ENCODE results near the gene DPP6. TPM values are rescaled to one million over a fixed set of nuclear protein-coding genes. Genes with fewer than 3 reads are reported as not detected.

DPP6 gene
- total RNA-seq, 4 donors from 2014 or later, result 0.30 to 11.8 (median 10.7) TPM

DNA sequence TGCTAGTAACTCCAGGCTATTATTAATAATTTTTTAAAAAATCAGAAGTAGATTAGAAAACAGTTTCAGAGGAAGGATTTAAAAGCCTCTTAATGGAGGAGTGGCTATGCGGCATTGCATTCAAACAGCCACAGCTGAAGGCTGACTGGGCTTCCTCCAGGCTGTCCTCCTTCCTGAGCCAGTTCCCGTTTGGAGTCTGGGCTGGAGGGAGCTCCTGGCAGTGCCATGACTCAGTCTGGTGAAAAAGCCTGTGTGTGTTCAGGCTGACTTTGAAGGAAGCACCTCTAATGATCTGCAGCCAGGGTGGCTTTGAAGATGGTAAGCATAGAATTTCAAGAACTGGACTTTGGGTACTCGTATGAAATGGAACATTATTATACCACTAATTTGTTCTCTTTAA, 134.6 kb downstream of the DPP6 start:
- Histone ChIP-seq H3K27ac (no peak overlapping the region), H3K27me3 (peaks cover 4% of the 10 kb centered on the region), H3K4me1 (no peaks in the 10 kb centered on the region), H3K36me3 (no peaks in the 10 kb centered on the region), H3K9me3 (no peaks in the 10 kb centered on the region), H3K4me3 (no peak overlapping the region)
- TF ChIP-seq, protein P1, sequence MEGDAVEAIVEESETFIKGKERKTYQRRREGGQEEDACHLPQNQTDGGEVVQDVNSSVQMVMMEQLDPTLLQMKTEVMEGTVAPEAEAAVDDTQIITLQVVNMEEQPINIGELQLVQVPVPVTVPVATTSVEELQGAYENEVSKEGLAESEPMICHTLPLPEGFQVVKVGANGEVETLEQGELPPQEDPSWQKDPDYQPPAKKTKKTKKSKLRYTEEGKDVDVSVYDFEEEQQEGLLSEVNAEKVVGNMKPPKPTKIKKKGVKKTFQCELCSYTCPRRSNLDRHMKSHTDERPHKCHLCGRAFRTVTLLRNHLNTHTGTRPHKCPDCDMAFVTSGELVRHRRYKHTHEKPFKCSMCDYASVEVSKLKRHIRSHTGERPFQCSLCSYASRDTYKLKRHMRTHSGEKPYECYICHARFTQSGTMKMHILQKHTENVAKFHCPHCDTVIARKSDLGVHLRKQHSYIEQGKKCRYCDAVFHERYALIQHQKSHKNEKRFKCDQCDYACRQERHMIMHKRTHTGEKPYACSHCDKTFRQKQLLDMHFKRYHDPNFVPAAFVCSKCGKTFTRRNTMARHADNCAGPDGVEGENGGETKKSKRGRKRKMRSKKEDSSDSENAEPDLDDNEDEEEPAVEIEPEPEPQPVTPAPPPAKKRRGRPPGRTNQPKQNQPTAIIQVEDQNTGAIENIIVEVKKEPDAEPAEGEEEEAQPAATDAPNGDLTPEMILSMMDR (IDR thresholded peaks at IDR 0.05), result no peak
- TF ChIP-seq POLR2A (IDR thresholded peaks at IDR 0.05) (no peak), POLR2AphosphoS5 (IDR thresholded peaks at IDR 0.05) (no peak), EP300 (IDR thresholded peaks at IDR 0.05) (no peak)
- DNase-seq (ENCODE audit: low spot score in 2 of 2), result no peak
- 70% methylated on average over 3 of the region's 3 CpGs for WGBS

DNA sequence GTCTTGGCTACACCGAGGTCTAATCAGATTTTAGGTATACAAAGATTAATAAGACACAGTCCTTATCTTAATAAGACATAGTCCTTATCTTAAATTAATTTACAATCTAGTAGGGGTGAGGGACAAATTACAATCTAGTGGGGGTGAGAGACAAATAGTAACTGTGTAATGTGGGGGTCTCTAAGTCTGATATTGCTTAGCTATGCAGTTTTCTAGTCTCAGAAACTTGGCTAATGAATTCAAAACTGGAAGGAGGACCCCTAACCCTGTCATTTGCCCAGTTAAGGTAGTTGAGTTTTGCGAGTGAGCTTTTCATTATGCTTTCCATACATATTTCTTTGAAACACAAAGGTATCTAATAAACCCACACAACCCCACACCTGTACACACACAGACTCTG, 136.1 kb downstream of the DPP6 start:
- H3K27ac ChIP-seq, result no peak overlapping the region
- no peaks in the 10 kb centered on the region for H3K9me3 ChIP-seq
- no peaks in the 10 kb centered on the region for H3K36me3 ChIP-seq
- H3K4me3 ChIP-seq, result no peak overlapping the region
- no peaks in the 10 kb centered on the region for H3K4me1 ChIP-seq
- 89% methylated on average over 2 of the region's 2 CpGs for WGBS
- DNase-seq (ENCODE audit: low spot score in 2 of 2), result no peak
- TF ChIP-seq EP300 (IDR thresholded peaks at IDR 0.05), result no peak
- no peak for TF ChIP-seq POLR2A (IDR thresholded peaks at IDR 0.05)
- TF ChIP-seq, protein P1 (IDR thresholded peaks at IDR 0.05), result no peak
- H3K27me3 ChIP-seq, result peaks cover 4% of the 10 kb centered on the region

DNA sequence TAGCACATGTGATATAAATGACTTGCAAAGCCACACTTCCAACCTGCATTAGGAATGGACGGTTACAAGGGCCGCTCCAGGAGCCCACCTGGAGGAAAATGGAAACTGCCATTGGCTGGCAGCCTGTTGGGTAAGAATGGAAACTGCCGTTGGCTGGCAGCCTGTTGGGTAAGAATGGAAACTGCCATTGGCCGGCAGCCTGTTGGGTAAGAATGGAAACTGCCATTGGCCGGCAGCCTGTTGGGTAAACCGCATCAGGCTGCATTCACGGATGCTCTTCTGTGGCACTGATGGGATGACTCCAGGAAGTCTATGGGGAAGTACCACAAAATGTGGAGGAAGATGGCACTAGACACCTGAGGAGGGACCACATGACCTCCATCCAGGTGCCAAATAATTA, 143.1 kb downstream of the DPP6 start:
- Histone ChIP-seq H3K36me3 (no peaks in the 10 kb centered on the region), H3K27me3 (no peaks in the 10 kb centered on the region), H3K27ac (no peak overlapping the region), H3K4me1 (no peaks in the 10 kb centered on the region), H3K4me3 (no peak overlapping the region), H3K9me3 (no peaks in the 10 kb centered on the region)
- 91% methylated on average over 7 of the region's 7 CpGs for WGBS
- TF ChIP-seq POLR2AphosphoS5 (IDR thresholded peaks at IDR 0.05) (no peak), EP300 (IDR thresholded peaks at IDR 0.05) (no peak), POLR2A (IDR thresholded peaks at IDR 0.05) (no peak)
- TF ChIP-seq, protein P1 (IDR thresholded peaks at IDR 0.05), result no peak
- DNase-seq (ENCODE audit: low spot score in 2 of 2), result no peak

DNA sequence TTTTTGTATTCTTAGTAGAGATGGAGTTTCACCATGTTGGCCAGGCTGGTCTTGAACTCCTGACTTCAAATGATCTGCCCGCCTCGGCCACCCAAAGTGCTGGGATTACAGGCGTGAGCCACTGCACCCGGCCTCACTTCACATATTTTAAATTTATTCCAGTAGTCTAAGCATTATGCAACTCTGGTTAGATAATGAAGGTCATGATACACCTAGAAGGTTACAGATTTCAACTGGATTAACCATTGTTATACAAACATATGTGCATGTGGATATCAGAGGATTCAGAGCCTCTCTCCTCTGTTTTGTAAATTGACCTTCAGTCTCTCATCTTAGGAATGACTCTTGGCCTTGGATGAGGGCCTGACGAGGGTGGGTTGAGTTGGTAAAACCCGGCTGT, 146.3 kb downstream of the DPP6 start:
- no peak for DNase-seq (ENCODE audit: low spot score in 2 of 2)
- TF ChIP-seq, protein P1 (IDR thresholded peaks at IDR 0.05), result no peak
- no peak for TF ChIP-seq POLR2A (IDR thresholded peaks at IDR 0.05)
- TF ChIP-seq POLR2AphosphoS5 (IDR thresholded peaks at IDR 0.05), result no peak
- no peak for TF ChIP-seq EP300 (IDR thresholded peaks at IDR 0.05)
- no peaks in the 10 kb centered on the region for H3K27me3 ChIP-seq
- no peaks in the 10 kb centered on the region for H3K36me3 ChIP-seq
- no peak overlapping the region for H3K27ac ChIP-seq
- H3K4me3 ChIP-seq, result no peak overlapping the region
- no peaks in the 10 kb centered on the region for H3K9me3 ChIP-seq
- WGBS, result 83% methylated on average over 6 of the region's 6 CpGs
- H3K4me1 ChIP-seq, result no peaks in the 10 kb centered on the region

DNA sequence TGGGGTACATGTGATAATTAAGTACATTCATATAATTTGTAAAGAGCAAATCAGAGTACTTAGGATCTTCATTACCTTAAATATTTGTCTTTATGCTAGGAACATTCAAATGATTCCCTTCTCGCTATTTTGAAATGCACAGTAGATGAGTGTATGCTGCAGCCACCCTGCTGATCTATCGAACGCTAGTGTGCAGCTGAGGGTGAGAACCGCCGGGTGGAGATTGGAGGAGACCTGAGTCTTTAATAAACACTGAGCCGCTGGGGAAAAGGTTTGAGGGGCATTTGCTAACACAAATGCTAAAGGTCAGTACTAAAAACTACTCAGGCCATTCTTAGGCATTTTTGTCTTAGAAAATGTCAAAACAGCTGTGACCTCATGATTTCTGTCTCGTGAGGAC, 148.0 kb downstream of the DPP6 start:
- WGBS, result 64% methylated on average over 7 of the region's 7 CpGs
- no peaks in the 10 kb centered on the region for H3K4me1 ChIP-seq
- TF ChIP-seq EP300 (IDR thresholded peaks at IDR 0.05) (no peak), POLR2AphosphoS5 (IDR thresholded peaks at IDR 0.05) (no peak), POLR2A (IDR thresholded peaks at IDR 0.05) (no peak)
- TF ChIP-seq, protein P1 (IDR thresholded peaks at IDR 0.05), result no peak
- no peaks in the 10 kb centered on the region for H3K27me3 ChIP-seq
- H3K9me3 ChIP-seq, result no peaks in the 10 kb centered on the region
- no peak overlapping the region for H3K4me3 ChIP-seq
- DNase-seq (ENCODE audit: low spot score in 2 of 2), result no peak
- H3K36me3 ChIP-seq, result no peaks in the 10 kb centered on the region
- H3K27ac ChIP-seq, result no peak overlapping the region
